HG03095 (cell line): ENCODE data around the gene TMEM175.
"Not testable (repeated sequence)": the region's sequence is repeated elsewhere in the genome, so short reads cannot be mapped to it uniquely, and the experiment has no call there.

Experiments
- ATAC-seq: cut with Tn5 transposase; IDR thresholded peaks from one replicate; pipeline ENCODE4 v1.9.1; 2021; ENCODE audit warnings: moderate library complexity; ENCODE audit not compliant: unreplicated experiment

Gene TMEM175

GRCh38 chr4:915041-915474 is 17.2 kb upstream of the TMEM175 start:
- ATAC-seq = no peak

- ATAC-seq = no peak
Measured at GRCh38 chr4:915595-915994, 16.7 kb upstream of the TMEM175 start.

- ATAC-seq = no peak
Measured at GRCh38 chr4:917466-917865, 14.8 kb upstream of the TMEM175 start.

- ATAC-seq = no peak
Measured at GRCh38 chr4:917992-918391, 14.3 kb upstream of the TMEM175 start.

- ATAC-seq = not testable (repeated sequence)
Measured at GRCh38 chr4:918591-918990, 13.7 kb upstream of the TMEM175 start.

GRCh38 chr4:919004-919680 is 13.1 kb upstream of the TMEM175 start:
- not testable (repeated sequence) for ATAC-seq

- no peak for ATAC-seq
Measured at GRCh38 chr4:921830-922331, 10.4 kb upstream of the TMEM175 start.

- ATAC-seq = peak; percentile 46
Measured at GRCh38 chr4:924107-925096, 7.9 kb upstream of the TMEM175 start.

GRCh38 chr4:925171-925570 is 7.1 kb upstream of the TMEM175 start:
- no peak for ATAC-seq

GRCh38 chr4:925771-926500 is 6.3 kb upstream of the TMEM175 start:
- ATAC-seq = no peak

GRCh38 chr4:926538-926937 is 5.7 kb upstream of the TMEM175 start:
- no peak for ATAC-seq

GRCh38 chr4:927566-927965 is 4.7 kb upstream of the TMEM175 start:
- ATAC-seq = not testable (repeated sequence)

GRCh38 chr4:929096-929765 is 3.0 kb upstream of the TMEM175 start:
- ATAC-seq = no peak

- no peak for ATAC-seq
Measured at GRCh38 chr4:930028-930551, 2.2 kb upstream of the TMEM175 start.

GRCh38 chr4:930827-931193 is 1.4 kb upstream of the TMEM175 start:
- ATAC-seq = no peak

- ATAC-seq = no peak
Measured at GRCh38 chr4:931194-931959, 883 bp upstream of the TMEM175 start.

- no peak for ATAC-seq
Measured at GRCh38 chr4:932713-933070, 432 bp downstream of the TMEM175 start.

- not testable (repeated sequence) for ATAC-seq
Measured at GRCh38 chr4:939508-939907, 7.2 kb downstream of the TMEM175 start.

- no peak for ATAC-seq
Measured at GRCh38 chr4:945274-946102, 13.2 kb downstream of the TMEM175 start.
